Measurements from ENCODE around the gene IRAK1. TPM values are rescaled to one million over a fixed set of nuclear protein-coding genes. Genes with fewer than 3 reads are reported as not detected.
A peak's percentile ranks its signal among the peaks of the same experiment; 100 is the strongest.

IRAK1 gene
- total and polyA plus RNA-seq, 2 of the 13 experiments (the other 11 are each of a cell fraction or from before 2014, with no cell fraction given), result 57.7 to 77.3 TPM

- no peak for TF ChIP-seq JDP2 (CRISPR knock-in tag; IDR thresholded peaks at IDR 0.05; ENCODE audit: borderline replicate concordance)
- TF ChIP-seq CC2D1A (CRISPR knock-in tag; IDR thresholded peaks at IDR 0.05), result no peak
- no peak for TF ChIP-seq MTF2 (CRISPR knock-in tag; IDR thresholded peaks at IDR 0.05; ENCODE audit: borderline replicate concordance)
- peak; percentile 60; the same call in 1 of the 2 replicates for TF ChIP-seq ZFP91 (CRISPR knock-in tag; IDR thresholded peaks at IDR 0.05; ENCODE audit: borderline replicate concordance)
- TF ChIP-seq XBP1 (CRISPR knock-in tag; IDR thresholded peaks at IDR 0.05), result no peak
- TF ChIP-seq ETV5 (CRISPR knock-in tag; IDR thresholded peaks at IDR 0.05; ENCODE audit: borderline replicate concordance), result peak; percentile 99
- peak; percentile 92 for TF ChIP-seq ZFY (CRISPR knock-in tag; IDR thresholded peaks at IDR 0.05)
- TF ChIP-seq ZBTB21 (CRISPR knock-in tag; IDR thresholded peaks at IDR 0.05), result no peak
- TF ChIP-seq SMARCC2 (IDR thresholded peaks at IDR 0.05), result no peak
- TF ChIP-seq GPN1 (CRISPR knock-in tag; IDR thresholded peaks at IDR 0.05; ENCODE audit: borderline replicate concordance), result no peak
- TF ChIP-seq NAIF1 (CRISPR knock-in tag; IDR thresholded peaks at IDR 0.05; ENCODE audit: borderline replicate concordance), result no peak
- TF ChIP-seq, protein P1, sequence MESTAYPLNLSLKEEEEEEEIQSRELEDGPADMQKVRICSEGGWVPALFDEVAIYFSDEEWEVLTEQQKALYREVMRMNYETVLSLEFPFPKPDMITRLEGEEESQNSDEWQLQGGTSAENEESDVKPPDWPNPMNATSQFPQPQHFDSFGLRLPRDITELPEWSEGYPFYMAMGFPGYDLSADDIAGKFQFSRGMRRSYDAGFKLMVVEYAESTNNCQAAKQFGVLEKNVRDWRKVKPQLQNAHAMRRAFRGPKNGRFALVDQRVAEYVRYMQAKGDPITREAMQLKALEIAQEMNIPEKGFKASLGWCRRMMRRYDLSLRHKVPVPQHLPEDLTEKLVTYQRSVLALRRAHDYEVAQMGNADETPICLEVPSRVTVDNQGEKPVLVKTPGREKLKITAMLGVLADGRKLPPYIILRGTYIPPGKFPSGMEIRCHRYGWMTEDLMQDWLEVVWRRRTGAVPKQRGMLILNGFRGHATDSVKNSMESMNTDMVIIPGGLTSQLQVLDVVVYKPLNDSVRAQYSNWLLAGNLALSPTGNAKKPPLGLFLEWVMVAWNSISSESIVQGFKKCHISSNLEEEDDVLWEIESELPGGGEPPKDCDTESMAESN (CRISPR knock-in tag; conservative IDR thresholded peaks at IDR 0.05), result no peak; the same call in 1 of the 2 replicates
- peak; percentile 80 for TF ChIP-seq TEAD3 (CRISPR knock-in tag; optimal IDR thresholded peaks at IDR 0.05; ENCODE audit: borderline replicate concordance)
- no peak for TF ChIP-seq ZFYVE20 (CRISPR knock-in tag; IDR thresholded peaks at IDR 0.05; ENCODE audit: borderline replicate concordance, low read depth)
- TF ChIP-seq ZNF10 (CRISPR knock-in tag; IDR thresholded peaks at IDR 0.05; ENCODE audit: borderline replicate concordance, low read depth), result no peak
- TF ChIP-seq KDM2A (CRISPR knock-in tag; IDR thresholded peaks at IDR 0.05; ENCODE audit: borderline replicate concordance, low read depth), result peak; percentile 46; the same call in 1 of the 2 replicates
- no peak; the same call in 1 of the 2 replicates for TF ChIP-seq LCORL (IDR thresholded peaks at IDR 0.05)
- peak; percentile 20; the same call in 1 of the 2 replicates for TF ChIP-seq LCORL (CRISPR knock-in tag; IDR thresholded peaks at IDR 0.05)
- TF ChIP-seq ZSCAN9 (CRISPR knock-in tag; IDR thresholded peaks at IDR 0.05; ENCODE audit: borderline replicate concordance), result peak; percentile 71; the same call in 1 of the 2 replicates
- TF ChIP-seq ZNF619 (CRISPR knock-in tag; IDR thresholded peaks at IDR 0.05), result no peak
- TF ChIP-seq KDM1A (CRISPR knock-in tag; IDR thresholded peaks at IDR 0.05), result 0 out of 2 replicates have a peak, but pooled peaks have one; percentile 13
- TF ChIP-seq, protein P2, sequence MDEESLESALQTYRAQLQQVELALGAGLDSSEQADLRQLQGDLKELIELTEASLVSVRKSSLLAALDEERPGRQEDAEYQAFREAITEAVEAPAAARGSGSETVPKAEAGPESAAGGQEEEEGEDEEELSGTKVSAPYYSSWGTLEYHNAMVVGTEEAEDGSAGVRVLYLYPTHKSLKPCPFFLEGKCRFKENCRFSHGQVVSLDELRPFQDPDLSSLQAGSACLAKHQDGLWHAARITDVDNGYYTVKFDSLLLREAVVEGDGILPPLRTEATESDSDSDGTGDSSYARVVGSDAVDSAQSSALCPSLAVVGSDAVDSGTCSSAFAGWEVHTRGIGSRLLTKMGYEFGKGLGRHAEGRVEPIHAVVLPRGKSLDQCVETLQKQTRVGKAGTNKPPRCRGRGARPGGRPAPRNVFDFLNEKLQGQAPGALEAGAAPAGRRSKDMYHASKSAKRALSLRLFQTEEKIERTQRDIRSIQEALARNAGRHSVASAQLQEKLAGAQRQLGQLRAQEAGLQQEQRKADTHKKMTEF (CRISPR knock-in tag; IDR thresholded peaks at IDR 0.05), result peak; percentile 73
- TF ChIP-seq ELF3 (CRISPR knock-in tag; IDR thresholded peaks at IDR 0.05), result peak; percentile 97
- TF ChIP-seq, protein P3, sequence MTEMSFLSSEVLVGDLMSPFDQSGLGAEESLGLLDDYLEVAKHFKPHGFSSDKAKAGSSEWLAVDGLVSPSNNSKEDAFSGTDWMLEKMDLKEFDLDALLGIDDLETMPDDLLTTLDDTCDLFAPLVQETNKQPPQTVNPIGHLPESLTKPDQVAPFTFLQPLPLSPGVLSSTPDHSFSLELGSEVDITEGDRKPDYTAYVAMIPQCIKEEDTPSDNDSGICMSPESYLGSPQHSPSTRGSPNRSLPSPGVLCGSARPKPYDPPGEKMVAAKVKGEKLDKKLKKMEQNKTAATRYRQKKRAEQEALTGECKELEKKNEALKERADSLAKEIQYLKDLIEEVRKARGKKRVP (CRISPR knock-in tag; IDR thresholded peaks at IDR 0.05), result peak; percentile 7 to 98; a peak in 2 of 4 replicates
- no peak for TF ChIP-seq HNRNPLL (IDR thresholded peaks at IDR 0.05; ENCODE audit: low read depth, low read length, poor library complexity, severe bottlenecking)
- TF ChIP-seq ZNF121 (CRISPR knock-in tag; IDR thresholded peaks at IDR 0.05), result peak; percentile 55; the same call in 1 of the 2 replicates
Measured at GRCh38 chrX:154056770-154057241, 37.1 kb upstream of the IRAK1 start (continued).

Data from HepG2 (cell line).